ENCODE measurements around the gene FBXW8.
A peak's percentile ranks its signal among the peaks of the same experiment; 100 is the strongest.

The FBXW8 gene

GRCh38 chr12:116926283-116927243, 15.8 kb downstream of the FBXW8 start:
- no peak for DNase-seq

GRCh38 chr12:116927244-116927940, 16.6 kb downstream of the FBXW8 start:
- peak; percentile 45 for DNase-seq

GRCh38 chr12:116928504-116928903, 17.8 kb downstream of the FBXW8 start:
- DNase-seq = no peak

- DNase-seq = no peak
Measured at GRCh38 chr12:116929885-116930284, 19.1 kb downstream of the FBXW8 start.

- no peak for DNase-seq
Measured at GRCh38 chr12:116931665-116932064, 20.9 kb downstream of the FBXW8 start.

GRCh38 chr12:116933091-116933490, 22.3 kb downstream of the FBXW8 start:
- DNase-seq = no peak

GRCh38 chr12:116933512-116934246, 22.9 kb downstream of the FBXW8 start:
- no peak for DNase-seq

GRCh38 chr12:116934908-116935705, 24.4 kb downstream of the FBXW8 start:
- no peak for DNase-seq

- no peak for DNase-seq
Measured at GRCh38 chr12:116937640-116938039, 26.9 kb downstream of the FBXW8 start.

GRCh38 chr12:116939734-116940133, 29.0 kb downstream of the FBXW8 start:
- DNase-seq = no peak

GRCh38 chr12:116941188-116941587, 30.4 kb downstream of the FBXW8 start:
- DNase-seq = no peak

- DNase-seq = no peak
Measured at GRCh38 chr12:116943419-116944372, 32.9 kb downstream of the FBXW8 start.

GRCh38 chr12:116945886-116946550, 35.3 kb downstream of the FBXW8 start:
- DNase-seq = no peak

GRCh38 chr12:116948298-116948697, 37.5 kb downstream of the FBXW8 start:
- DNase-seq = no peak

GRCh38 chr12:116950628-116951325, 40.0 kb downstream of the FBXW8 start:
- no peak for DNase-seq

- DNase-seq = no peak
Measured at GRCh38 chr12:116954710-116955381, 44.1 kb downstream of the FBXW8 start.

- no peak for DNase-seq
Measured at GRCh38 chr12:116955382-116956021, 44.8 kb downstream of the FBXW8 start.

- no peak for DNase-seq
Measured at GRCh38 chr12:116958402-116959197, 47.9 kb downstream of the FBXW8 start.
